Right atrium auricular region (tissue), 2 donors: ENCODE measurements around the gene DLG2. TPM values are rescaled to one million over a fixed set of nuclear protein-coding genes. Genes with fewer than 3 reads are reported as not detected.

ENCODE experiments used
- DNase-seq: peaks from one replicate; pipeline ENCODE4 v3.0.0-alpha.2; 2019; ENCODE audit warnings: low spot score
- H3K27ac ChIP-seq, 2 donors: fragments of 200-600 bp; sonication (generic); 1 replicate in 1 of 2; 2 replicates in 1 of 2; pipeline ENCODE4 v1.5.1; 2016 to 2019
- H3K27me3 ChIP-seq, 2 donors: fragments of 200-600 bp; sonication (generic); one replicate each; pipeline versions ENCODE4 v1.5.1 to v1.6.0; 2017 to 2019
- H3K36me3 ChIP-seq: fragments of 200-600 bp; sonication (generic); one replicate; pipeline ENCODE4 v1.5.1; 2016
- H3K4me1 ChIP-seq, 2 donors: fragments of 200-600 bp; sonication (generic); one replicate each; pipeline versions ENCODE4 v1.5.1 to v1.6.0; 2017 to 2019
- H3K4me3 ChIP-seq, 2 donors: fragments of 200-600 bp; sonication (generic); 1 replicate in 1 of 2; 2 replicates in 1 of 2; pipeline ENCODE4 v1.5.1; 2017 to 2019; ENCODE audit warnings: mild to moderate bottlenecking in 1 of 2, moderate library complexity in 1 of 2
- H3K9me3 ChIP-seq, 2 donors: fragments of 200-600 bp; sonication (generic); one replicate each; pipeline ENCODE4 v1.5.1; 2019
- total RNA-seq, 2 donors: library from RNA; depleted of rRNA; stranded (reverse); fragments of >200 nt; gene quantifications; one replicate each; pipeline ENCODE4 v1.1.0, GENCODE V29; 2016
- TF ChIP-seq, protein P1 (sequence below), 2 donors: fragments of 200-600 bp; sonication (generic); IDR thresholded peaks; one replicate each; pipeline ENCODE4 v1.5.1; 2019; ENCODE audit warnings: antibody characterized with exemption in 2 of 2

Gene DLG2
- total RNA-seq, 2 donors from 2014 or later: 6.6 to 6.7 TPM

DNA sequence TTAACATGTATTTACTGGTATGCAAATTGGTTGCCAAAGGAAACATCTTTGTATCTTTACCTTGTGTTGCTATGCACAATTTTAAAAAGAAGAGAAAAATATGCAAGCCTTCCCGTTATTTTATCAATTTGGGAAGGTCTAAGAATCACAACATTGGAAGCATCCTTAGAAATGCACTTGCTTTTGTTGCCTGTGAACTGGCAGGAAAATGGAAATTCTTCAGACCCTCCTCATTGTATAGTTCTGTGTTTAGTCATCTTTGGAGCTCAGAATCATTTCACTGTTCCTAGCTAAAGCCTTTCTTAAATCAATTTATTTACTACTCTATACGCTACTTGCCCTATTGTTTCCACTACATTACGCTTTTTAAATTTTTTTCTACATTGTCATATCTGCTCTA is 574.5 kb downstream of the DLG2 start:
- Histone ChIP-seq H3K4me3 (no peak overlapping the region), H3K36me3 (no peaks in the 10 kb centered on the region), H3K27ac (no peak overlapping the region), H3K4me1 (no peaks in the 10 kb centered on the region), H3K9me3 (no peaks in the 10 kb centered on the region), H3K27me3 (no peaks in the 10 kb centered on the region)
- TF ChIP-seq, protein P1, sequence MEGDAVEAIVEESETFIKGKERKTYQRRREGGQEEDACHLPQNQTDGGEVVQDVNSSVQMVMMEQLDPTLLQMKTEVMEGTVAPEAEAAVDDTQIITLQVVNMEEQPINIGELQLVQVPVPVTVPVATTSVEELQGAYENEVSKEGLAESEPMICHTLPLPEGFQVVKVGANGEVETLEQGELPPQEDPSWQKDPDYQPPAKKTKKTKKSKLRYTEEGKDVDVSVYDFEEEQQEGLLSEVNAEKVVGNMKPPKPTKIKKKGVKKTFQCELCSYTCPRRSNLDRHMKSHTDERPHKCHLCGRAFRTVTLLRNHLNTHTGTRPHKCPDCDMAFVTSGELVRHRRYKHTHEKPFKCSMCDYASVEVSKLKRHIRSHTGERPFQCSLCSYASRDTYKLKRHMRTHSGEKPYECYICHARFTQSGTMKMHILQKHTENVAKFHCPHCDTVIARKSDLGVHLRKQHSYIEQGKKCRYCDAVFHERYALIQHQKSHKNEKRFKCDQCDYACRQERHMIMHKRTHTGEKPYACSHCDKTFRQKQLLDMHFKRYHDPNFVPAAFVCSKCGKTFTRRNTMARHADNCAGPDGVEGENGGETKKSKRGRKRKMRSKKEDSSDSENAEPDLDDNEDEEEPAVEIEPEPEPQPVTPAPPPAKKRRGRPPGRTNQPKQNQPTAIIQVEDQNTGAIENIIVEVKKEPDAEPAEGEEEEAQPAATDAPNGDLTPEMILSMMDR (IDR thresholded peaks at IDR 0.05): no peak
- DNase-seq: no peak

DNA sequence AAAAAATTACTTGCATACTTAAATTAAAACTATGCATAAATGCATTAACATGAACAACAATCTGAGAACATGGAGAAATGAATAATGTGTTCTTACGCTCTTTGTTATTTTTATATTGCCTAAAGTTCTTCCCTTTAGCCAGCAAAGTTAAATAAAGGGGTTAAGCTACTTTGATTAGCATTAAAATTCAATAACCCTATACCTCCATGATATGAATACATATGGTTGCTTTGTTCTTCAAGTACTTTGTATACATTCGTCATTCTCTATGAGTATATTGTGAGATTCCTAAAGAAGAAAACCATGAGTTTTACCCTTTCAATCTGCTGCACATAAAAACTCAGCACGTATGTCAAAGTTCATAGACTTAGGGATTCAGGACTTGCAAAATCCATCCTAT is 578.3 kb downstream of the DLG2 start:
- TF ChIP-seq, protein P1 (IDR thresholded peaks at IDR 0.05): no peak
- Histone ChIP-seq H3K4me3 (no peak overlapping the region), H3K27me3 (no peaks in the 10 kb centered on the region), H3K4me1 (no peaks in the 10 kb centered on the region), H3K9me3 (no peaks in the 10 kb centered on the region), H3K27ac (no peak overlapping the region), H3K36me3 (no peaks in the 10 kb centered on the region)
- no peak for DNase-seq

DNA sequence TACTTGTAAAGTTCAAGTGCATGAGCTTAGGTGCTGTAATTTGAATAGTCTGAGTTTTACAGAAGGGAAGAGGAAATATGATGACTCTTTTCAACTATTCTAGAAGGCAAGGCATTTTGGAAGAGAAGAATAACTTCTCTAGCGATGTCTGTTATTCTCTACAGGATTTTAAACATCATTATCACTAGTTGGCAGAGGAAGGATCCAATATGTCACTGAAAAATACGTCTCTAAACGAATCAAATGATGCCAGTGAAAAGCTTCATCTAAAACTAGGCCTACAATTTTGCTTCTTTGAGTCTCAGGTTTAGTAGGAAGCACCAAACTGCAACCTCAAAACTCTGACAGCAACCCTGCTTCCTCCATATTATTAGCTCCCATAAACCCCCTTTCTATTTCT is 581.4 kb downstream of the DLG2 start:
- no peak for DNase-seq
- Histone ChIP-seq H3K27ac (no peak overlapping the region), H3K27me3 (no peaks in the 10 kb centered on the region), H3K36me3 (no peaks in the 10 kb centered on the region), H3K4me1 (no peaks in the 10 kb centered on the region), H3K4me3 (no peak overlapping the region), H3K9me3 (no peaks in the 10 kb centered on the region)
- TF ChIP-seq, protein P1 (IDR thresholded peaks at IDR 0.05): no peak

DNA sequence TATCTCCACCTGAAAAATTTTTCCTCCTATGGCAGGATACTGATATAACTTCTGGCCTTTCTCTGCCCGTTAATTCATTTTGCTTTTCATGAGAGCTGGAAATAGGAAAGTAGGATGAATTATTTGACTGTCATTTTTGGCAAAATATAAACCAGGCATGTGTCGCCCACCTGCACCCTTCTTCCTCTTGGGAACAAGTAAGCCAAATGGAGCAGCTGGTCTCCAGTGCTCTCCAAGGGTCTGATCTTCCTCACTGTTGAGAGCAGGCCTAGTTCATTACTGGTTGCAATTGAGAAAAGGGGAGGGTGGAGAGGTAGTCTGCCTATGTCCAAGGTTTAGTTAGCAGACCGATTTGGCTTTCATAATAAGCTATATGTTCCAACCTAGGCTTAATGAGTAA is 582.2 kb downstream of the DLG2 start:
- no peak overlapping the region for H3K4me3 ChIP-seq
- no peaks in the 10 kb centered on the region for H3K4me1 ChIP-seq
- no peaks in the 10 kb centered on the region for H3K9me3 ChIP-seq
- DNase-seq: no peak
- H3K27me3 ChIP-seq: no peaks in the 10 kb centered on the region
- no peaks in the 10 kb centered on the region for H3K36me3 ChIP-seq
- TF ChIP-seq, protein P1 (IDR thresholded peaks at IDR 0.05): no peak
- H3K27ac ChIP-seq: no peak overlapping the region

DNA sequence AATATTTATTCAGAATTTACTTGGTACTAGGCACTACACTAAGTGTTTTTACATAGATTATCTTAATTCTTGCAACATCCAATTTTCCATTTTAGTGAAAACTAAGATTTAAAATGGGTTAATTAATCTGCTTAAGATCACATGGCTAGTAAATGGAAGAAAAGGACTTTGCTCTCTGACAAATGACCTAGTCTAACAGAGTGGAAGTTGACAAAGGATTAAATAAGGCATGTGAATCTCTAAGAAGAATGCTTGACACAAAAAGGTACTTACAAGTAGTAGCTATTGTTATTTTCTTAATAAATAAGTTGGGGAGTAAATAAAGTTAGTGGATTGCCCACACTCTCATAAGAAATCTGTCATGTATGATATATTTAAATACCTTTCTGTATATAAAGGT is 584.8 kb downstream of the DLG2 start:
- TF ChIP-seq, protein P1 (IDR thresholded peaks at IDR 0.05): no peak
- Histone ChIP-seq H3K36me3 (no peaks in the 10 kb centered on the region), H3K4me3 (no peak overlapping the region), H3K4me1 (no peaks in the 10 kb centered on the region), H3K9me3 (no peaks in the 10 kb centered on the region), H3K27ac (no peak overlapping the region), H3K27me3 (no peaks in the 10 kb centered on the region)
- no peak for DNase-seq

DNA sequence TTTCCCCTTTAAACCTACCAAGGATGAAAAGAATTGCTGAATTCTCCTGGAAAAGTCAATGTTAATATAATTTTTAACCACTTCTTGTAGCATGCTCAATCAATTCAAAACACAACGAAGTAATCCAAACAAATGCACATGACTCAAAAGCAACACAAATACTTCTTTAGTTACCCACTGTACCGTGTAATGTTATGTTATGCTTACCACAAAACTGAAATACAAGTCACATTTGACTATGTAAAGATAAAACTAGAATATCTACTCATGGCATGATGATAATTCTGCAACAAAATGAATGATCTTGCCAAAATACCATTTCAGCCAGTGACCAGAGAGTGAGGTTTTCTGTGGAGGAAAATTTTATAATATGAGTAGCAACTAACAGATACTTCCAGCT is 587.0 kb downstream of the DLG2 start:
- Histone ChIP-seq H3K4me1 (no peaks in the 10 kb centered on the region), H3K9me3 (no peaks in the 10 kb centered on the region), H3K36me3 (no peaks in the 10 kb centered on the region), H3K27ac (no peak overlapping the region), H3K4me3 (no peak overlapping the region), H3K27me3 (no peaks in the 10 kb centered on the region)
- TF ChIP-seq, protein P1 (IDR thresholded peaks at IDR 0.05): no peak
- no peak for DNase-seq
